Stimulated activated CD4-positive, alpha-beta T cell treated with anti-CD3 and anti-CD28 coated beads, Interleukin-15, amount 100 ng/mL, for 48 hours (primary cell): ENCODE data around the gene TRIM33.

Experiments used
- DNase-seq, 2 donors: peaks; one replicate each; pipeline ENCODE4 v3.0.0-alpha.2; 2020; ENCODE audit warnings: low read depth in 2 of 2

Gene TRIM33

DNA sequence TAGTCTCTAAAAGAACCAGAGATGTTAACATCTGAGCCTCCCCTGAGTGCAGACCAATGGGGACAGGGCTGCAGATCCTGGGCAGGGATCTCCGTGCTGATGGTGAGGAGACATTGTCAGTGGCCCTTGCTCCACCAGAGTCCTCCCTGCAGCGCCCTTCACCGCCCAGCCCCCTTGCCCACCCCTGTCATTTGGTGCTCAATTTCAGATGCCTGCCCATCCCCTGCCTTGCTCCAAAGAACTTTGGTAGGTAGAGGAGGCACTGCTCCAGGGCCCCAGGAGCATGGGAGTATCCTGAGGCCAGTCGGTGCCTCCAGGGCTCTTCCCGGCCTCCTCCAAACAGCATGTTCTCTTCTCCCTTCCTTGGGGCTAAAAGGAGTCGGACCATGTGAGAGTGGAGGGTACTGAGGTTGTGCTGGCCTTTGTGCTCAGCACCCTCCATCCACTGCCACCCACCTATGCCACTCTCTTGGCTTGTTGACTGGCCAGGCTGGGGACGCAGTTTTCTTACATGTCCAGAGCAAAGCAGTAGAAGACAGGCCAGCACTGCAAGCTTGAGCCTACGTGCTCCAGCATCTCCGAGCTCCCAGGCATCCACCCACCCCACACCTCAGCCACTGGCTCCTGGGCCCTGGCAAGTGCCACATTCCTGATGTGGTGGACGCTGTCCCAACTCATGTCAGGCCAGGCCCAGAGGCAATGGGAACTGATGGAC is 160.1 kb downstream of the TRIM33 start:
- DNase-seq: no peak

- DNase-seq: no peak
Observed at GRCh38 chr1:114349891-114350605, 161.0 kb downstream of the TRIM33 start.

GRCh38 chr1:114347431-114348209 is 163.4 kb downstream of the TRIM33 start:
- no peak for DNase-seq

DNA sequence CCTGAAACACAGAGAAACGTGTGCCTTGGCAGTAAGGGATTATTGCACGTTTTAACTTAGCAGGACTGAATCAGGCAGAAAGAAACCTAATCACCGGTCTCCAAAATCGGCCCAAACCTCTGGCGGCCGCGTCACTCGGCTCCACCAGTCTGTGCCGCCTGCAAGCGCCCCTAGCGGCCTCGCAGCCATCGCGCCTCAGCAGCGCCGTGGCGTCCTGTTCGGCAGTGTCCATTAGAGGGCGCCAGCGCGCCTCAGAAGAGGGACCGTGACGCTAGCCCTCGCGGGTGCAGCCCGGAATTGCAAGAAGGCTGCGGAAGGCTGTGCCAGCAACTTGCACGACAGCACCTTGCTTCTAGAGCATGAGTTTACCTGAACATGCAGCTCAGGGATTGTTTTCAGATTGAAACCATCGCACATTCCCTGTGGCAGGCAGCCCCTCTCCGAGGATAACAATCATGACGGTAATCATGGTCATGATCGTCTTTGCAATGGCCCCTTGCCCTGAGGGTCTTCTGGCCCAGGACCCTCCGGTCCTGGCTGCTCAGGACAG is 164.4 kb downstream of the TRIM33 start:
- peak; percentile 94 to 95 for DNase-seq

DNA sequence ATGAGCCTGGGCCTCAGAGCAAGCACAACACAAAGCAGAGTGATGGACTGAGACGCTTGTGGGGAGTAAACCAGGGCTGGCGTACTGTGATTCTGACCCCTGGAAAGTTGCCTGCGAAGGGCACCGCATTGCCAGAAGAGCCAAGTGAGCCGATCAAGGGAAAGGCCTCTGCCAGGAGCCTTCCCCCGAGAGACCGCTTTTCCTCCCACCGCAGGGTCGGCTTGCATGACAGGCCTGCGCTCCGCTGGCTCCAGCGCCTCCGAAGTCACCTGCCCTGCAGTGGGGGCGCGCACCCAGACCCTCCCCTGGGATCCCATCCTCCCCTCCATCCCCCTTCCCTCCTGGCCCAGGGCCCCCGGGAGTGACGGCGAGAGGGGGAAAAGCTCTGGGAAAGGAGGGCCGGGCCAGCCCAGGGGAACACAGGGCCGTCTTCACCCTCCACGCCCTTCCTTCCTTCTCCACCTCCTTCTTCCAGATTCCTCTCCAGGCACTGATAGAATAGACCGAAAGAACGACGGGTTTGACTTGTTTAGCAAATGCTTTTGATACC is 165.0 kb downstream of the TRIM33 start:
- DNase-seq: no peak

- no peak for DNase-seq
Observed at GRCh38 chr1:114344656-114345055, 166.3 kb downstream of the TRIM33 start.
